Osteocyte (in vitro differentiated cells): Measurements from ENCODE around the gene ANTXRL. TPM values are rescaled to one million over a fixed set of nuclear protein-coding genes. Genes with fewer than 3 reads are reported as not detected.
"Not testable (repeated sequence)": the region's sequence is repeated elsewhere in the genome, so short reads cannot be mapped to it uniquely, and the experiment has no call there.

Experiments used
- DNase-seq: peaks from one replicate; pipeline ENCODE4 v3.0.0; 2021; ENCODE audit warnings: mixed read lengths; ENCODE audit not compliant: unreplicated experiment; ENCODE audit errors: extremely low spot score
- H3K27ac Mint-ChIP-seq: one replicate; pipeline ENCODE4 v1.8.0; 2021; ENCODE audit warnings: mild to moderate bottlenecking, mixed read lengths; ENCODE audit not compliant: unreplicated experiment
- H3K27me3 Mint-ChIP-seq: one replicate; pipeline ENCODE4 v1.8.0; 2021; ENCODE audit warnings: mixed read lengths; ENCODE audit not compliant: unreplicated experiment
- H3K36me3 Mint-ChIP-seq: one replicate; pipeline ENCODE4 v1.8.0; 2021; ENCODE audit warnings: mixed read lengths; ENCODE audit not compliant: unreplicated experiment
- H3K4me1 Mint-ChIP-seq: one replicate; pipeline ENCODE4 v1.8.0; 2021; ENCODE audit warnings: mixed read lengths; ENCODE audit not compliant: unreplicated experiment
- H3K4me3 Mint-ChIP-seq: one replicate; pipeline ENCODE4 v1.8.0; 2021; ENCODE audit warnings: mild to moderate bottlenecking, moderate library complexity, mixed read lengths; ENCODE audit not compliant: unreplicated experiment
- H3K9me3 Mint-ChIP-seq: one replicate; pipeline ENCODE4 v1.8.0; 2021; ENCODE audit warnings: mixed read lengths; ENCODE audit not compliant: unreplicated experiment
- CTCF ChIP-seq: fragments of 200-600 bp; sonication (generic); IDR thresholded peaks from 2 replicates; pipeline ENCODE4 v1.5.0; 2021; ENCODE audit warnings: antibody characterized with exemption, mild to moderate bottlenecking, moderate library complexity
- total RNA-seq: library from RNA; stranded (reverse); gene quantifications from 2 replicates; pipeline ENCODE4 v1.2.1, GENCODE V29; 2021

ANTXRL gene
- total RNA-seq, 1 donor from 2014 or later: not detected

GRCh38 chr10:46272863-46273415, 13.9 kb upstream of the ANTXRL start:
- peak; percentile 56 for DNase-seq
- H3K27ac Mint-ChIP-seq: no peak overlapping the region

GRCh38 chr10:46273506-46274477, 13.0 kb upstream of the ANTXRL start:
- no peaks in the 10 kb centered on the region for H3K9me3 Mint-ChIP-seq
- no peak for TF ChIP-seq CTCF
- H3K4me3 Mint-ChIP-seq: no peak overlapping the region
- DNase-seq: peak; percentile 59
- H3K4me1 Mint-ChIP-seq: no peaks in the 10 kb centered on the region
- H3K27ac Mint-ChIP-seq: no peak overlapping the region
- peaks cover 34% of the 10 kb centered on the region for H3K27me3 Mint-ChIP-seq
- no peaks in the 10 kb centered on the region for H3K36me3 Mint-ChIP-seq

More at GRCh38 chr10:46272863-46273415, 13.9 kb upstream of the ANTXRL start:
- Mint-ChIP-seq H3K9me3 (no peaks in the 10 kb centered on the region), H3K27me3 (peaks cover 31% of the 10 kb centered on the region), H3K4me3 (no peak overlapping the region), H3K4me1 (no peaks in the 10 kb centered on the region), H3K36me3 (no peaks in the 10 kb centered on the region)
- no peak for TF ChIP-seq CTCF

- Mint-ChIP-seq H3K27me3 (peaks cover 60% of the 10 kb centered on the region), H3K4me3 (no peak overlapping the region), H3K4me1 (no peaks in the 10 kb centered on the region), H3K27ac (no peak overlapping the region), H3K9me3 (no peaks in the 10 kb centered on the region), H3K36me3 (no peaks in the 10 kb centered on the region)
- no peak for DNase-seq
- no peak for TF ChIP-seq CTCF
These were observed 9.0 kb upstream of the ANTXRL start for GRCh38 chr10:46277840-46278239.

- peak overlapping the region; percentile 42 for H3K4me3 Mint-ChIP-seq
- not testable (repeated sequence) for H3K36me3 Mint-ChIP-seq, H3K9me3 Mint-ChIP-seq, H3K27ac Mint-ChIP-seq
- H3K27me3 Mint-ChIP-seq: peaks cover 42% of the 10 kb centered on the region
- peaks cover 15% of the 10 kb centered on the region for H3K4me1 Mint-ChIP-seq
- DNase-seq: peak; percentile 80
These were observed 4.4 kb upstream of the ANTXRL start for GRCh38 chr10:46282421-46282831.

GRCh38 chr10:46282842-46283574, 3.8 kb upstream of the ANTXRL start:
- H3K27ac Mint-ChIP-seq: no peak overlapping the region

More at GRCh38 chr10:46282842-46283574, 3.8 kb upstream of the ANTXRL start:
- Mint-ChIP-seq H3K4me1 (peaks cover 15% of the 10 kb centered on the region), H3K36me3 (no peaks in the 10 kb centered on the region), H3K27me3 (peaks cover 37% of the 10 kb centered on the region), H3K4me3 (peak overlapping the region; percentile 84), H3K9me3 (no peaks in the 10 kb centered on the region)
- TF ChIP-seq CTCF: no peak
- peak; percentile 86 for DNase-seq
